Fibroblast of lung (primary cell): Measurements from ENCODE around the gene COLGALT1. TPM values are rescaled to one million over a fixed set of nuclear protein-coding genes. Genes with fewer than 3 reads are reported as not detected.
"Not testable (repeated sequence)": the region's sequence is repeated elsewhere in the genome, so short reads cannot be mapped to it uniquely, and the experiment has no call there.

Source experiments
- DNase-seq, 2 donors: peaks; one replicate each; pipeline versions ENCODE4 v3.0.0 to v3.0.0-alpha.2; 2010; ENCODE audit warnings: low read depth in 2 of 2
- H2AFZ ChIP-seq: 2 replicates; pipeline ENCODE4 v1.5.1; 2012; ENCODE audit warnings: low read length, control low read depth, inconsistent platforms
- H3K27ac ChIP-seq: 2 replicates; pipeline ENCODE4 v1.5.1; 2011; ENCODE audit warnings: low read length, control low read depth; ENCODE audit not compliant: insufficient read depth
- H3K27me3 ChIP-seq: 2 replicates; pipeline ENCODE4 v1.5.1; 2011; ENCODE audit warnings: mild to moderate bottlenecking, low read length; ENCODE audit not compliant: control insufficient read depth, insufficient read depth
- H3K36me3 ChIP-seq: 2 replicates; pipeline ENCODE4 v1.5.1; 2011; ENCODE audit warnings: low read length; ENCODE audit not compliant: control insufficient read depth, insufficient read depth
- H3K4me1 ChIP-seq: 2 replicates; pipeline ENCODE4 v1.5.1; 2011; ENCODE audit warnings: low read length; ENCODE audit not compliant: control insufficient read depth, insufficient read depth; ENCODE audit errors: extremely low read depth
- H3K4me2 ChIP-seq: 2 replicates; pipeline ENCODE4 v1.5.1; 2011; ENCODE audit warnings: low read length, control low read depth; ENCODE audit not compliant: insufficient read depth; ENCODE audit errors: extremely low read depth
- H3K4me3 ChIP-seq, 4 experiments: fragments of 200-600 bp in 1 of 4; sonication (generic) in 1 of 4; replicated peaks in 1 of 4; 2 replicates each; pipeline ENCODE4 v1.5.1; 2011 to 2016; ENCODE audit warnings: low read length in 4 of 4, low read depth in 3 of 4, mild to moderate bottlenecking in 3 of 4, control low read depth in 2 of 4, inconsistent platforms in 1 of 4, mixed read lengths in 1 of 4; ENCODE audit not compliant: insufficient read depth in 1 of 4; ENCODE audit errors: control extremely low read depth in 1 of 4
- H3K79me2 ChIP-seq: 2 replicates; pipeline ENCODE4 v1.5.1; 2012; ENCODE audit warnings: mild to moderate bottlenecking, low read length, inconsistent platforms; ENCODE audit not compliant: control insufficient read depth, insufficient read depth
- H3K9ac ChIP-seq: 2 replicates; pipeline ENCODE4 v1.5.1; 2011; ENCODE audit warnings: mild to moderate bottlenecking, low read length, control low read depth; ENCODE audit not compliant: insufficient read depth
- H3K9me3 ChIP-seq: 2 replicates; pipeline ENCODE4 v1.5.1; 2012; ENCODE audit warnings: low read depth, low read length; ENCODE audit not compliant: control insufficient read depth, insufficient read depth
- H4K20me1 ChIP-seq: 2 replicates; pipeline ENCODE4 v1.5.1; 2011; ENCODE audit warnings: low read length; ENCODE audit not compliant: control insufficient read depth, insufficient read depth; ENCODE audit errors: extremely low read depth
- CTCF ChIP-seq, 2 donors: IDR thresholded peaks in 1 of 2; conservative IDR thresholded peaks in 1 of 2; 1 replicate in 1 of 2; 2 replicates in 1 of 2; pipeline ENCODE4 v1.5.1; 2011 to 2012; ENCODE audit warnings: low read length in 2 of 2, control low read depth in 1 of 2, inconsistent platforms in 1 of 2, low read depth in 1 of 2, mild to moderate bottlenecking in 1 of 2
- EZH2 ChIP-seq: IDR thresholded peaks from 2 replicates; pipeline ENCODE4 v1.5.1; 2012; ENCODE audit warnings: low read length, control low read depth, mild to moderate bottlenecking; ENCODE audit errors: missing control alignments
- polyA plus RNA-seq, 2 donors: library from polyadenylated mRNA; depleted of rRNA in 1 of 2; stranded (reverse) in 1 of 2; unstranded in 1 of 2; fragments of >200 nt; gene quantifications; 2 replicates each; pipeline ENCODE4 v1.2.1, GENCODE V29; 2011 to 2012; ENCODE audit warnings: missing spikeins in 1 of 2
- total RNA-seq: library from RNA; depleted of rRNA; stranded (reverse); fragments of >200 nt; gene quantifications from 2 replicates; pipeline ENCODE4 v1.2.1, GENCODE V29; 2014

COLGALT1 gene
- total and polyA plus RNA-seq, 2 donors (not counting 1 experiment from before 2014, with no cell fraction given): 96.9 to 103 TPM

GRCh38 chr19:17550076-17550667, 5.3 kb upstream of the COLGALT1 start:
- Histone ChIP-seq H4K20me1 (no peaks in the 10 kb centered on the region), H3K9me3 (no peaks in the 10 kb centered on the region), H3K9ac (no peak overlapping the region), H3K27ac (no peak overlapping the region), H3K79me2 (no peaks in the 10 kb centered on the region), H3K4me2 (no peak overlapping the region), H3K4me1 (peaks cover 7% of the 10 kb centered on the region), H3K4me3 (no peak overlapping the region), H3K27me3 (no peaks in the 10 kb centered on the region), H2AFZ (no peak overlapping the region), H3K36me3 (no peaks in the 10 kb centered on the region)
- no peak for DNase-seq
- TF ChIP-seq EZH2: no peak
- TF ChIP-seq CTCF (conservative IDR thresholded peaks at IDR 0.05 in 1 of 2, IDR thresholded peaks at IDR 0.05 in 1 of 2; ENCODE audit: low read depth in 1 of 2, low read length in 2 of 2): no peak

GRCh38 chr19:17552735-17553134, 2.7 kb upstream of the COLGALT1 start:
- H3K27ac ChIP-seq, H3K4me1 ChIP-seq, H3K36me3 ChIP-seq, H3K27me3 ChIP-seq, H3K4me3 ChIP-seq, DNase-seq, H3K9me3 ChIP-seq, H3K9ac ChIP-seq, H3K4me2 ChIP-seq, H2AFZ ChIP-seq, H4K20me1 ChIP-seq: not testable (repeated sequence)
- peaks cover 20% of the 10 kb centered on the region for H3K79me2 ChIP-seq

GRCh38 chr19:17553256-17553655, 2.2 kb upstream of the COLGALT1 start:
- H3K4me1 ChIP-seq: peaks cover 8% of the 10 kb centered on the region
- DNase-seq: peak; percentile 92 to 96
- peak overlapping the region; percentile 68 for H3K27ac ChIP-seq
- H3K36me3 ChIP-seq: no peaks in the 10 kb centered on the region
- H2AFZ ChIP-seq: peak overlapping the region; percentile 50
- H3K4me2 ChIP-seq: peak overlapping the region; percentile 63
- peak overlapping the region in 2 of 4 experiments; percentile 15 to 25 for H3K4me3 ChIP-seq
- no peak for TF ChIP-seq CTCF (conservative IDR thresholded peaks at IDR 0.05 in 1 of 2, IDR thresholded peaks at IDR 0.05 in 1 of 2; ENCODE audit: low read depth in 1 of 2, low read length in 2 of 2)
- no peak for TF ChIP-seq EZH2
- H3K79me2 ChIP-seq: peaks cover 20% of the 10 kb centered on the region
- no peaks in the 10 kb centered on the region for H3K27me3 ChIP-seq
- H3K9me3 ChIP-seq: no peaks in the 10 kb centered on the region
- H4K20me1 ChIP-seq: no peaks in the 10 kb centered on the region
- no peak overlapping the region for H3K9ac ChIP-seq
